NCI-H2196 (cell line): ENCODE data around the gene PLA2G4E.

ENCODE experiments used
- DNase-seq: peaks from one replicate; lab custom pipeline; 2025; ENCODE audit not compliant: unreplicated experiment; lab: John Stamatoyannopoulos, UW

Gene PLA2G4E

DNA sequence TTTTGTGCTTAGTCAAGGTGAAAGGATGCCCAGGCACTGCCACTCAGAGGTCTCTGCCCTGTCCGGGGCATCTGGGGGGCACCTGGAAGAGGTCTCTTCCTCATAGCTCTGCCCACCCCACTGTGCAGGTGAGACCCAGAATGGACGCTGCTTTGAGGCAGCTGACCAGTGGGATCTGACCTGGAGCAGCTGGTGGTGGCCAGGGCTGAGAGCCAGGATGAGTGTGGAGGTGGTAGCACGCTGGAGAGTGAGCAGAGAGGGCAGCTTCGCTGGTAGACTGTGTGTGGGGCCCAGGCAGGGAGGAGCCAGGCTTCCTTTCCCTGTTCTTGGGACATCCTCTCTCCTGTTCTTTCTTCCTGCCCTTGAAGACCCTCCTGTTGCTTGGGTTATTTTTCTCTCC, 32.2 kb upstream of the PLA2G4E start:
- no peak for DNase-seq

- DNase-seq: no peak
Measured at GRCh38 chr15:42050484-42051255, 29.8 kb upstream of the PLA2G4E start.

DNA sequence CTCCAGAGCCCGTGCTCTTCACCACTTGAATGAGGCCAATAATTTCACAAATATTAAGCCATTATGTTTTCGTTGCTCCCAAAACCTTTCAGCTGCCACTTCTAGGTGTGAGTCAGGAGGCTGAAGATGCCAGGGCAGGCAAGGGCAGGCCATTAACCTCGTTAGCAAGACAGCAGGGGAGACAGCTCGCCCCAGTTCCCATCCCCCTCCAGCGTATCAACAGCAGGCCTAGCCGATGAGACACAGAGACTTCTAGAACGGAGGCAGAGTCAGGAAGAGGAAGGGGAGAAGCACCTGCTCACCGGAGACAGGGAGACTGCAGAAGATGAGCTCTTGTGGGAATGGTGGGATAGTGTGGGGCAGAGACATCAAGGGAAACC, 28.0 kb upstream of the PLA2G4E start:
- DNase-seq: no peak

DNA sequence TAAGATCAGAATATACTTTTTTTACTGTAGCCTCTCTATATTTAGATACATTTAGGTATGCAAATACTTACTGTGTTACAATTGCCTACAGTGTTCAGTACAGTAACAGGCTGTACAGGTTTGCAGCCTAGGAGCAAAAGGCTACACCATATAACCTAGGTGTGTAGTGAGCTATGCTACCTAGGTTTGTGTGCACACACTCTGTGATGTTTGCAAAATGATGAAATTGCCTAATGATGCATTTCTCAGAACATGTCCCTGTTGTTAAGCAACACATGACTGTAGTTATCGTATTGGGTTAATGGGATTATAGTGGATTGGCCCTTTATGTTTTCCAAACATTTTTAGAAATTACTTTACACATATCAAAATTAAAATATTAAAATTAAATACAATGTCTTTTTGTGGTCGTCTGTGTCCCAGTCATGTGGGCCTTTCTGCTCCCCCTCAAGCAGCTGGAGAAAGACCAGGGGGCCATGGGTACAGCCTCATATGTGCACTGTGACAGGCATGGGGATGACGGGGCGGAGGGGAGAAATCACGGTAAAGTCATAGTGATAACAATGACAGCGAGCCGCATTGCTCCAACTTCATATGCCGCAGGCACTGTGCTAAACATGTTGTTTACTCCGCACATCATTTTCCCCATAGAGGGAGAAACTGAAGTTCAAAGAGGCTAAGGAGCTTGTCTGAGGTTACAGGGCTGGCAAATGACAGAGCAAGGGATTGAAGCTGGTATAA, 27.4 kb upstream of the PLA2G4E start:
- no peak for DNase-seq

GRCh38 chr15:42046597-42046996, 25.8 kb upstream of the PLA2G4E start:
- peak; percentile 20 for DNase-seq

DNA sequence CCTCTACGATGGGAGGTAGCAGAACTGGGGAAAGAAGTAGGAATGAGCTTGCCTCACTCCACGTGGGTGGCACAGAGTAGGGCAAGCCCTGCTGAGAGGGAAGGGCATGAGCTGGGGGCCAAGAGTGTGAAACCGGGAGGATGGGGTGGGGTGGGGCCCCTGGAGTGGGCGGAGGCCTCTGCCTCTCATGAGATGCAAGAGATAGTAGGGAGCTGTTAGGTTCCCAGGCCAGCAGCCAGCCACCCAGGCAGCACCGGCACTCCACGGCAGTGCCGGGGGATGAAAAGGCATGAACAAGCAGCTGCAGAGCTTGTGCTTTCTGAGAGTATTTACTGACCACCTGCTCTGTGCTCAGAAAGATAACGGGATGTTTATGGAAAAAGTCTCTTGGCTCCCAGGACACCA, 24.4 kb upstream of the PLA2G4E start:
- no peak for DNase-seq

DNA sequence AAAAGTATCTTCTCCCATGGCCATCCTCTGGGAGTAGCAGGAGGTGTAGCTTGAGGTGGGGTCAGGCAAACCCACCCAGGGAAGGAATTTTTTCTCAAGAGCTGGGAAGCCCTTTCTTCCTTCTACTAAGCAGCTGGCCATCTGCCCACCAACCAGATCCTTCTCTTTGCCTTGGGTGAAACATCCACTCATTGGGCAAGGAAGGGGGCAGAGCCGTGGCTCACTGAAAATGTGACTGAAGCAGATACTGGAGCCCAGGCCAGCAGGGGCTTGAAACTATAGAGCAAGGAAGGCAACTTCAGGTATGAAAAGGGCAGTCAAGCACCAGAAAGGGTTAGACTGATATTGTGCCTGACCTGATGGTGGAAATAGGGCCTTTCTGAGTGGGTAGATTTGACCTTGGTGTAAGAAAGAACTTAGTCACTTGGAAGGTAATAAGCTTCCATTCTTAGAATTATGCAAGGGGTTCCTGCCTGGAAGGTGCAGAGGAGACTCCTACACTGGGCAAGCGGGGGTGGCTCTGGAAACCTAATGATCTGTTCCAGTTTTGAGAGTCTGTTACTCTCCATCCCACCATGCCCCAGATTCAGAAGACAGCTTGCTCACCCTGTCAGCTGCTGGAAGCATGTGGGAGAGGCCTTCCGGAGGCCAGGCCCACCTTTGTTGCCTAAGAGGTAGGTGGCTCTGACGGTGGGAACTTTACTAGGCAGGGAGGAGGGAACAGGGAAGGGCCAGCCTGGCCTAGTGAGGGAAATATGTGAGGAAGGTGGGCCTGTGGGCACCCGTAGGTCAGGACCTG, 22.0 kb upstream of the PLA2G4E start:
- DNase-seq: no peak

DNA sequence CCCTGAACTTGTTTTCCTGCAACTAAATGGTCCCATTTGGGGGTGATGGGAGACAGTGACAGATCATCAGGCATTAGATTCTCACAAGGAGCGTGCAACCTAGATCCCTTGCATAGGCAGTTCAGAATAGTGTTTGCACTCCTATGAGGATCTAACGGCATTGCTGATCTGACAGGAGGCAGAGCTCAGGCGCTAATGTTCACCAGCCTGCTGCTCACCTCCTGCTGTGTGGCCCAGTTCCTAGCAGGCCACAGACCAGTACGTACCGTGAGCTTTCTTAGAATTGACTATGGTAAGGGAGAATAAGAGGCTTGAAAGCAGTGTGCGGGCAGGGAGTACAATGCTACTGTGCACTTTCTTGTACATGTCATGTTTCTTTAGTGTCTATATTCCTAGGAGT, 17.6 kb upstream of the PLA2G4E start:
- DNase-seq: no peak

DNA sequence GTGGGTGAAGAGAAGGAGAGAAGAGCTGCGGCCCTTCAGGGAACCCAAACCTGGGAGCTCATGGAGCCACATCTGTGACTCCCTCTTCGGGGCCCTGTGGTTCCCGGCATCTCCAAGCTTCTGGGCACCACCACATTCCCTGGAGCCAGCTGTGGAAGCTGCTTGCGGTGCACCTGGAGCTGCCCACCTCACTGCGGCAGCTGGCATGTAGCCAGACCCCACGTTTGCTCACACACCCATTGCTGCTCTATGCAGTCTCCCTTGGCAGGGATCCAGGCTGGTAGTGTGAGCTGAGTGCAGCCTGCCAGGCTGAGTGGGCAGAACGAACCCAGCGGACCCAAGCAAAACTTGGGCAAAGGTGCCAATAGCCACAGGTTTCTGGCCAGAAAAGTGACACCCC, 16.8 kb upstream of the PLA2G4E start:
- peak; percentile 36 for DNase-seq

DNA sequence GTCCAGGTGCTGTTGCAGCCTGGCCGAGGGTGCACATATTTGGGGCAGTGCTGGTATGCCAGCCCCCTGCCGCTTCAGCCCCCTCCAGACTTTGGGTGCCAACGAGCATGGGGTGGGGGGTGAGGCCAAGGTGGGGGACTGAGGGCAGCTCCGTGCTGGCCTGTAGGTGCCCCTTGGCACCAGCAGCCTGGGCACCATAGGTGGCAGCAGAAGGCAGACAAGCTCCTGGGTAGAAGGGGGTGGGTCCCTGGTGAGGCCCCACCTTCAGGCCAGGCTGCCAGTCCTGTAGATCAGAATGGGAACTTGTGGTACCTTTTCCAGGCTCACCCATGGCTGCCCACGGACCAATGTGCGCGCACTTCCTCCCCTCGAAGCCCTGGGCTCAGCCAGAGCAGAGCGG, 16.1 kb upstream of the PLA2G4E start:
- no peak for DNase-seq

- DNase-seq: no peak
Measured at GRCh38 chr15:42036112-42036905, 15.5 kb upstream of the PLA2G4E start.

DNA sequence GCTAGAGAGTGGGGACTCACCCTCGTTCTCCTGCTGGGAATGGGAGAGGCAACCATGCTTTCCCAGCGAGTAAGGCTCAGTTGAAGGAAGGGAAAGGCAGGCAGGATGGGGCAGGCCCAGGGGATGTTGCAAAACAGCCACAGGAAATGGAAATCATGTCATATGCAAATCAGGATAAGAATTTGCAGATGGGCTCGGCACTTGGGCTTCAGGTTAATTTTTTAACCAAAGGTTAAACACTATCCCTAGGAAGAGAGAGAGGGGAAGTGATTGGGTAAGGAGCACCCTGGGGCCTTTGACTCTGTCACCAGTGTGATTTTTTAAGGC, 14.6 kb upstream of the PLA2G4E start:
- DNase-seq: no peak

DNA sequence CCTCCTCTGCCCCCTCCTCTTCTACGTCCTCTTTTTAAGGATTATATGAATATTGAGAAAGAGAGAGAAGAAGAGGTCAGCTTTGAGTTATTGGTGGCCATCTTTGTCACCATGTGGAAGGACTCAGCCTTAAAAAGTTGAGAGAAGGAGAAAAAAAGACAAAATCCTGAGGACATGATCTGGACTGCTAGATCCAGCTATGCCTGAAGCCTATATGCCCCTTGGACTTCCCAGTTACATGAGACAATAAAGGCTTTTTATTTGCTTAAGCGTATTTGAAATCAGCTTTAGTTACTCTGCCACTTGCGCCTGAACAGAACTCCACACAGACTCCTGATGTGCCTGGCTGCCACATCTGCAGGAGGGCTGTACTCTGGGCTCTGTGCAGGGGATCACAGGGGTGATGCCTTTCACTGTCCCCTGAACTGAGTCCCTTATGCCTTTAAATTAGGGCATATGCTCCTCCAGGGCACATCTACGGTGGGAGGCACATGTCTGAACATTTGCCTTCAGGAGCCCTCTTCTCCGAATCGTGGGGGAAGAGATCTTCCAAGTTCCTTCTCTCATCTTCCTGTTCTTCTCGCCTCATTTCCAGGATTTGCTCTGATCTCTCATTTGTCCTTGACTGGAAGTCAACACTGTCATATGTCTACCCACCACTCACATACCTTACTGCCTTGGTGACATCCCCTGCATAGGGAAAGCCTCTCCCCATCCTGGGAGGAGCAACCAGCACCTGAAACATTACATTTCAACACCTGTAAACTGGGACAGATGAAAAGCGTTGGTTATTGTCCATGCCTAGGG, 14.0 kb upstream of the PLA2G4E start:
- DNase-seq: no peak

DNA sequence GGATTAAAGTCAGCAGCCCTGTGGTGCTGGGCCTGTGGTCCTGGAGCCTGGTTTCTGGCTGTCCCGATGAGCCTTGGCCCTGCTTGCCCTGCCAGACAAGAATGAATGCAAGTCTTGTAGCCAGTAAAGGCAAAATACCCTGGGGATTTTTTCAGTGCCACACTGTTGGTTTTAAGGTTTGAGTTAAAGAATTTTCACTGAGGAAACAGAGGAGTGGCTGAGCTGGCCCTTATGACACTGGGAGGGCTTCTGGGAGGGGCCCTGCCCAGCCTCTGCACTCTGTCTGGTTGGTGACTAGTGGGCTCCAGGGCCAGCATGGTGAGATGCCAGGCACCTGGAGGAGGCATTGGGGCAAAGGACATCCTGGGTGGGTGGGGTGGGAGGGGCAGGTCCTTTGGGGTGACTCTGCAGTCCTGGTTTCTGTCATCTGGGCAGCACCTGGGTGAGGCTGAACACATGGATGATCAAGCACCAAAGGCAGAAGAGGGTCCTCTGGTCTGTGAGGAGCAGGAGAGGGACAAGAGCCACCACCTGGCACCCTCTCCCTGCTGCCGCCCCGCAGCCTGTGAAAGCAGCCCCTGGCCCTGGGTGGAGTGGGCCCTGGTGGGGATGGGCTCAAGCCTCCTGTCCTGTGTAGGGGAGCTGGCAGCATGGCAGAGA, 12.5 kb upstream of the PLA2G4E start:
- no peak for DNase-seq

- no peak for DNase-seq
Measured at GRCh38 chr15:42032376-42033213, 11.8 kb upstream of the PLA2G4E start.

DNA sequence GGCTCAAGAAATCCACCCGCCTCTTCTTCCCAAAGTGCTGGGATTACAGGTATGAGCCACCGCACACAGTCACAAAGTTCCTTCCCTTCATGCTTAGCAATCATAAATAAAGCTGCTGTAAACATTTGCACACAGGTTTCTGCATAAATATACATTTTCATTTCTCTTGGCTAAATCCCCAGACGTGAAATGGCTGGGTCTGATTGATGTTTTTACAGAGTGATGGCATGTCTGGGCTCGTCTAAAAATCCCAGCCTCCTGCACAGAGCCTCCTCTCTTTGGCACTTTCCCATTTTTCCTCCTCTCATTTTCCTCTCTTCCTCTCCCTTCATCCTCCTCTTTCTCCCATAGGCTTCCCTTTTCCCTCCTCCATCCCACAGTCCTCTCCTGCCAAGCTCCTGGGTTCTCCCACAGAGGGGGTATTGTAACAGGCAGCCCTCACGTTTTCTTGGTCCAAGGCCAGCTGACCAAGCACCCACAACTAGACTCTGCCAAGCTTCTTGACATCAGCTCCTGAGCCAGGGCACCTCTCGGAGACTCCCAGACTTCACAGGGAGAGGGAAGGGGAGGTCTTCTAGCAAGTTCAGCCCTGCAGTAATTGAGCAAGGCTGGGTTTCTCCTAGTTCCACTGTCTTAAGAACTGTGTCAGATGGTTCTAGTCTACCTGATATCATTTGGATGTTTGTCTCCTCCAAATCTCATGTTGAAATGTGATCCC, 10.5 kb upstream of the PLA2G4E start:
- DNase-seq: no peak

DNA sequence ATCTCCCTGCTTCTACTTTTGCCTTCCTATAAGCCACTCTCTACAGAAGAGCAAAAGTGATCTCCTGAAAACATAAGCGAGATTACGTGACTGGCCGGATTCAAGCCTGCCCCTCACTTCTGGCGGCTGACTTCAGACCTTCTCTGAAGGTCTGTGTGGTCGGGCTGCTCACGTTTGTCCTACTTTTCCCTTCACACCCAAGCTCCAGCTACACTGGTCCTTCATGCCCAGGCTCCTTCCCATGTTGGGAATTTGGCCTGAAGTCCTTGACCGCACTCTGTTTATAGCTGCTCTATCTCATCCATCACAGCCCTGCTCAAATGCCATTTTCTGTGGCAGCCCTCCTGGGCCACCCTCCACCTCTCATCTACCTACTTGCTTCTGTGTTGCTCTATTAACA, 6.7 kb upstream of the PLA2G4E start:
- no peak for DNase-seq

DNA sequence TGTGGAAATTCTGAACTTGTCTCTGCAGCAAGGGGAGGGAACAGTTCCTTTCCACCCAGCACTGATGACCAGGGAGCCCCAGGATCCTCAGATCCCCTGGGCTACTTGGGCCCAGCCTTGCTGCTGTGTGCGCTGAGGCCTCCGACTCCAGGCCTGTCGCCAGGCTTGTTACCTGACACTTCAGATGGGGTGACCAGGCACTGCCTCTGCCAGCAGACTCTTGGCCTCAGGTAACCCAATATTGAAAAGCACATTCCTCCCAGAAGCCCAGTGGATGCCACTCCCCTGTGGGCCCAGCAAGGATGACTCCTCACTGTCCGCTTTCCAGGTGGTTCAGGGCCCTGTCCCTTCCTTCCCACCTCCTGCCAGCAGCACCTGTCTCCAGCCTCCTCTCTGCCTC, 3.5 kb upstream of the PLA2G4E start:
- no peak for DNase-seq
